ENCODE measurements around the gene EXOSC6.
"Not testable (repeated sequence)": the region's sequence is repeated elsewhere in the genome, so short reads cannot be mapped to it uniquely, and the experiment has no call there.

Gene EXOSC6

GRCh38 chr16:70198230-70198629 is 53.5 kb downstream of the EXOSC6 start:
- DNase-seq (ENCODE audit: low read depth) = not testable (repeated sequence)

GRCh38 chr16:70197611-70198010 is 54.1 kb downstream of the EXOSC6 start:
- not testable (repeated sequence) for DNase-seq (ENCODE audit: low read depth)
